ENCODE results near the gene FGD5. TPM values are rescaled to one million over a fixed set of nuclear protein-coding genes. Genes with fewer than 3 reads are reported as not detected.

FGD5 gene
- total and polyA plus RNA-seq, 2 experiments from 2014 or later: 7.4 to 12.2 TPM

DNA sequence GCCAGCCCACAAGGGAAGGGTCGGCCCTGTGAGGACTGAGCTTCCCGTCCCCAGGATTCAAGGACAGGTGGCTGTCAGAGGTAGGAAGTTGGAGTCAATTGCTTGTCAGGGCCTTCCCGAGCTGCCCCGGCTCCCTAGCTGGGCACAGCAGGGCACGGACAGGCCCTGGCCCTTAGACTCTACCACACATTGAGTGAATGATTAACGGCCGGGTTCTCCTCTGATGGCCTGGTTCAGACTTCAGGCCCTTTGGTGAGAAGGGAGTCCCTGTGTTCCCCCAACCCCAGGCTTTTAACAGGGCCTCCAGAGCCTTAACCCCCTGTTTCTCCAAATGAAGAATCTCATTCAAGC, 16.4 kb upstream of the FGD5 start:
- Mint-ChIP-seq H3K36me3 (ENCODE audit: low read depth) (no peaks in the 10 kb centered on the region), H3K27me3 (ENCODE audit: insufficient read depth, low read depth, poor library complexity) (peaks cover 6% of the 10 kb centered on the region), H3K4me1 (peaks cover 19% of the 10 kb centered on the region), H3K9me3 (no peaks in the 10 kb centered on the region; the same call in 2 of the 3 replicates), H3K4me3 (no peak overlapping the region), H3K27ac (no peak overlapping the region)
- H3K4me2 ChIP-seq: no peak overlapping the region
- ATAC-seq (no peak), DNase-seq (ENCODE audit: low spot score) (no peak)
- no peaks in the 10 kb centered on the region for H3K9me2 ChIP-seq (ENCODE audit: insufficient read depth)
- H3F3A ChIP-seq (replicated peaks; ENCODE audit: low read depth): no peaks in the 10 kb centered on the region
- no peaks in the 10 kb centered on the region for H3K4me1 ChIP-seq (ENCODE audit: insufficient read depth)
- no peaks in the 10 kb centered on the region for H3K79me2 ChIP-seq (replicated peaks; ENCODE audit: insufficient read depth)
- H2AFZ ChIP-seq: no peak overlapping the region
- H4K20me1 ChIP-seq (replicated peaks; ENCODE audit: insufficient read depth): no peaks in the 10 kb centered on the region
- H3K27me3 ChIP-seq (ENCODE audit: insufficient read depth): no peaks in the 10 kb centered on the region
- no peak overlapping the region for H3K4me3 ChIP-seq
- TF ChIP-seq, protein P1, sequence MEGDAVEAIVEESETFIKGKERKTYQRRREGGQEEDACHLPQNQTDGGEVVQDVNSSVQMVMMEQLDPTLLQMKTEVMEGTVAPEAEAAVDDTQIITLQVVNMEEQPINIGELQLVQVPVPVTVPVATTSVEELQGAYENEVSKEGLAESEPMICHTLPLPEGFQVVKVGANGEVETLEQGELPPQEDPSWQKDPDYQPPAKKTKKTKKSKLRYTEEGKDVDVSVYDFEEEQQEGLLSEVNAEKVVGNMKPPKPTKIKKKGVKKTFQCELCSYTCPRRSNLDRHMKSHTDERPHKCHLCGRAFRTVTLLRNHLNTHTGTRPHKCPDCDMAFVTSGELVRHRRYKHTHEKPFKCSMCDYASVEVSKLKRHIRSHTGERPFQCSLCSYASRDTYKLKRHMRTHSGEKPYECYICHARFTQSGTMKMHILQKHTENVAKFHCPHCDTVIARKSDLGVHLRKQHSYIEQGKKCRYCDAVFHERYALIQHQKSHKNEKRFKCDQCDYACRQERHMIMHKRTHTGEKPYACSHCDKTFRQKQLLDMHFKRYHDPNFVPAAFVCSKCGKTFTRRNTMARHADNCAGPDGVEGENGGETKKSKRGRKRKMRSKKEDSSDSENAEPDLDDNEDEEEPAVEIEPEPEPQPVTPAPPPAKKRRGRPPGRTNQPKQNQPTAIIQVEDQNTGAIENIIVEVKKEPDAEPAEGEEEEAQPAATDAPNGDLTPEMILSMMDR (conservative IDR thresholded peaks at IDR 0.05; ENCODE audit: low read depth in 2 of 2): no peak
- TF ChIP-seq EZH2 (IDR thresholded peaks at IDR 0.05; ENCODE audit: low read depth, unreplicated experiment): no peak
- TF ChIP-seq JUNB (IDR thresholded peaks at IDR 0.05; ENCODE audit: unreplicated experiment): no peak
- TF ChIP-seq ZNF114 (CRISPR knock-in tag; IDR thresholded peaks at IDR 0.05): no peak
- TF ChIP-seq CREB1 (CRISPR knock-in tag; IDR thresholded peaks at IDR 0.05; ENCODE audit: low read depth): no peak
- TF ChIP-seq NANOG (IDR thresholded peaks at IDR 0.05; ENCODE audit: borderline replicate concordance): no peak
- no peak for TF ChIP-seq STAT1 (IDR thresholded peaks at IDR 0.05; ENCODE audit: unreplicated experiment)
- no peak for TF ChIP-seq ZNF331 (CRISPR knock-in tag; IDR thresholded peaks at IDR 0.05; ENCODE audit: low read depth)
- TF ChIP-seq, protein P2, sequence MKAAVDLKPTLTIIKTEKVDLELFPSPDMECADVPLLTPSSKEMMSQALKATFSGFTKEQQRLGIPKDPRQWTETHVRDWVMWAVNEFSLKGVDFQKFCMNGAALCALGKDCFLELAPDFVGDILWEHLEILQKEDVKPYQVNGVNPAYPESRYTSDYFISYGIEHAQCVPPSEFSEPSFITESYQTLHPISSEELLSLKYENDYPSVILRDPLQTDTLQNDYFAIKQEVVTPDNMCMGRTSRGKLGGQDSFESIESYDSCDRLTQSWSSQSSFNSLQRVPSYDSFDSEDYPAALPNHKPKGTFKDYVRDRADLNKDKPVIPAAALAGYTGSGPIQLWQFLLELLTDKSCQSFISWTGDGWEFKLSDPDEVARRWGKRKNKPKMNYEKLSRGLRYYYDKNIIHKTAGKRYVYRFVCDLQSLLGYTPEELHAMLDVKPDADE (IDR thresholded peaks at IDR 0.05): no peak
- TF ChIP-seq, protein P3, sequence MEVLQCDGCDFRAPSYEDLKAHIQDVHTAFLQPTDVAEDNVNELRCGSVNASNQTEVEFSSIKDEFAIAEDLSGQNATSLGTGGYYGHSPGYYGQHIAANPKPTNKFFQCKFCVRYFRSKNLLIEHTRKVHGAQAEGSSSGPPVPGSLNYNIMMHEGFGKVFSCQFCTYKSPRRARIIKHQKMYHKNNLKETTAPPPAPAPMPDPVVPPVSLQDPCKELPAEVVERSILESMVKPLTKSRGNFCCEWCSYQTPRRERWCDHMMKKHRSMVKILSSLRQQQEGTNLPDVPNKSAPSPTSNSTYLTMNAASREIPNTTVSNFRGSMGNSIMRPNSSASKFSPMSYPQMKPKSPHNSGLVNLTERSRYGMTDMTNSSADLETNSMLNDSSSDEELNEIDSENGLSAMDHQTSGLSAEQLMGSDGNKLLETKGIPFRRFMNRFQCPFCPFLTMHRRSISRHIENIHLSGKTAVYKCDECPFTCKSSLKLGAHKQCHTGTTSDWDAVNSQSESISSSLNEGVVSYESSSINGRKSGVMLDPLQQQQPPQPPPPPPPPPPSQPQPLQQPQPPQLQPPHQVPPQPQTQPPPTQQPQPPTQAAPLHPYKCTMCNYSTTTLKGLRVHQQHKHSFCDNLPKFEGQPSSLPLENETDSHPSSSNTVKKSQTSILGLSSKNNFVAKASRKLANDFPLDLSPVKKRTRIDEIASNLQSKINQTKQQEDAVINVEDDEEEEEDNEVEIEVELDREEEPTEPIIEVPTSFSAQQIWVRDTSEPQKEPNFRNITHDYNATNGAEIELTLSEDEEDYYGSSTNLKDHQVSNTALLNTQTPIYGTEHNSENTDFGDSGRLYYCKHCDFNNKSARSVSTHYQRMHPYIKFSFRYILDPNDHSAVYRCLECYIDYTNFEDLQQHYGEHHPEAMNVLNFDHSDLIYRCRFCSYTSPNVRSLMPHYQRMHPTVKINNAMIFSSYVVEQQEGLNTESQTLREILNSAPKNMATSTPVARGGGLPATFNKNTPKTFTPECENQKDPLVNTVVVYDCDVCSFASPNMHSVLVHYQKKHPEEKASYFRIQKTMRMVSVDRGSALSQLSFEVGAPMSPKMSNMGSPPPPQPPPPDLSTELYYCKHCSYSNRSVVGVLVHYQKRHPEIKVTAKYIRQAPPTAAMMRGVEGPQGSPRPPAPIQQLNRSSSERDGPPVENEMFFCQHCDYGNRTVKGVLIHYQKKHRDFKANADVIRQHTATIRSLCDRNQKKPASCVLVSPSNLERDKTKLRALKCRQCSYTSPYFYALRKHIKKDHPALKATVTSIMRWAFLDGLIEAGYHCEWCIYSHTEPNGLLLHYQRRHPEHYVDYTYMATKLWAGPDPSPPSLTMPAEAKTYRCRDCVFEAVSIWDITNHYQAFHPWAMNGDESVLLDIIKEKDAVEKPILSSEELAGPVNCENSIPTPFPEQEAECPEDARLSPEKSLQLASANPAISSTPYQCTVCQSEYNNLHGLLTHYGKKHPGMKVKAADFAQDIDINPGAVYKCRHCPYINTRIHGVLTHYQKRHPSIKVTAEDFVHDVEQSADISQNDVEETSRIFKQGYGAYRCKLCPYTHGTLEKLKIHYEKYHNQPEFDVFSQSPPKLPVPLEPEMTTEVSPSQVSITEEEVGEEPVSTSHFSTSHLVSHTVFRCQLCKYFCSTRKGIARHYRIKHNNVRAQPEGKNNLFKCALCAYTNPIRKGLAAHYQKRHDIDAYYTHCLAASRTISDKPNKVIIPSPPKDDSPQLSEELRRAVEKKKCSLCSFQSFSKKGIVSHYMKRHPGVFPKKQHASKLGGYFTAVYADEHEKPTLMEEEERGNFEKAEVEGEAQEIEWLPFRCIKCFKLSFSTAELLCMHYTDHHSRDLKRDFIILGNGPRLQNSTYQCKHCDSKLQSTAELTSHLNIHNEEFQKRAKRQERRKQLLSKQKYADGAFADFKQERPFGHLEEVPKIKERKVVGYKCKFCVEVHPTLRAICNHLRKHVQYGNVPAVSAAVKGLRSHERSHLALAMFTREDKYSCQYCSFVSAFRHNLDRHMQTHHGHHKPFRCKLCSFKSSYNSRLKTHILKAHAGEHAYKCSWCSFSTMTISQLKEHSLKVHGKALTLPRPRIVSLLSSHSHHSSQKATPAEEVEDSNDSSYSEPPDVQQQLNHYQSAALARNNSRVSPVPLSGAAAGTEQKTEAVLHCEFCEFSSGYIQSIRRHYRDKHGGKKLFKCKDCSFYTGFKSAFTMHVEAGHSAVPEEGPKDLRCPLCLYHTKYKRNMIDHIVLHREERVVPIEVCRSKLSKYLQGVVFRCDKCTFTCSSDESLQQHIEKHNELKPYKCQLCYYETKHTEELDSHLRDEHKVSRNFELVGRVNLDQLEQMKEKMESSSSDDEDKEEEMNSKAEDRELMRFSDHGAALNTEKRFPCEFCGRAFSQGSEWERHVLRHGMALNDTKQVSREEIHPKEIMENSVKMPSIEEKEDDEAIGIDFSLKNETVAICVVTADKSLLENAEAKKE (CRISPR knock-in tag; IDR thresholded peaks at IDR 0.05): no peak
- TF ChIP-seq, protein P4, sequence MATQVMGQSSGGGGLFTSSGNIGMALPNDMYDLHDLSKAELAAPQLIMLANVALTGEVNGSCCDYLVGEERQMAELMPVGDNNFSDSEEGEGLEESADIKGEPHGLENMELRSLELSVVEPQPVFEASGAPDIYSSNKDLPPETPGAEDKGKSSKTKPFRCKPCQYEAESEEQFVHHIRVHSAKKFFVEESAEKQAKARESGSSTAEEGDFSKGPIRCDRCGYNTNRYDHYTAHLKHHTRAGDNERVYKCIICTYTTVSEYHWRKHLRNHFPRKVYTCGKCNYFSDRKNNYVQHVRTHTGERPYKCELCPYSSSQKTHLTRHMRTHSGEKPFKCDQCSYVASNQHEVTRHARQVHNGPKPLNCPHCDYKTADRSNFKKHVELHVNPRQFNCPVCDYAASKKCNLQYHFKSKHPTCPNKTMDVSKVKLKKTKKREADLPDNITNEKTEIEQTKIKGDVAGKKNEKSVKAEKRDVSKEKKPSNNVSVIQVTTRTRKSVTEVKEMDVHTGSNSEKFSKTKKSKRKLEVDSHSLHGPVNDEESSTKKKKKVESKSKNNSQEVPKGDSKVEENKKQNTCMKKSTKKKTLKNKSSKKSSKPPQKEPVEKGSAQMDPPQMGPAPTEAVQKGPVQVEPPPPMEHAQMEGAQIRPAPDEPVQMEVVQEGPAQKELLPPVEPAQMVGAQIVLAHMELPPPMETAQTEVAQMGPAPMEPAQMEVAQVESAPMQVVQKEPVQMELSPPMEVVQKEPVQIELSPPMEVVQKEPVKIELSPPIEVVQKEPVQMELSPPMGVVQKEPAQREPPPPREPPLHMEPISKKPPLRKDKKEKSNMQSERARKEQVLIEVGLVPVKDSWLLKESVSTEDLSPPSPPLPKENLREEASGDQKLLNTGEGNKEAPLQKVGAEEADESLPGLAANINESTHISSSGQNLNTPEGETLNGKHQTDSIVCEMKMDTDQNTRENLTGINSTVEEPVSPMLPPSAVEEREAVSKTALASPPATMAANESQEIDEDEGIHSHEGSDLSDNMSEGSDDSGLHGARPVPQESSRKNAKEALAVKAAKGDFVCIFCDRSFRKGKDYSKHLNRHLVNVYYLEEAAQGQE (IDR thresholded peaks at IDR 0.05; ENCODE audit: unreplicated experiment): no peak
- H3K36me3 ChIP-seq (ENCODE audit: insufficient read depth): no peaks in the 10 kb centered on the region
- H3K27ac ChIP-seq (ENCODE audit: low read depth): no peak overlapping the region
